Cardiac muscle cell (in vitro differentiated cells and primary cell): ENCODE data around the gene RNLS. TPM values are rescaled to one million over a fixed set of nuclear protein-coding genes. Genes with fewer than 3 reads are reported as not detected.
A peak's percentile ranks its signal among the peaks of the same experiment; 100 is the strongest.

Source experiments
- DNase-seq, 2 donors: peaks; one replicate each; pipeline versions ENCODE4 v3.0.0 to v3.0.0-alpha.2; 2010 to 2017; ENCODE audit warnings: low read depth in 1 of 2, low spot score in 1 of 2
- H3K27ac ChIP-seq: fragments of 200-600 bp; sonication (generic); 2 replicates; pipeline ENCODE4 v1.5.1; 2016
- H3K27me3 ChIP-seq: fragments of 200-600 bp; sonication (generic); 2 replicates; pipeline ENCODE4 v1.6.0; 2016; ENCODE audit warnings: control low read depth
- H3K36me3 ChIP-seq: fragments of 200-600 bp; sonication (generic); 2 replicates; pipeline ENCODE4 v1.5.1; 2016; ENCODE audit warnings: control low read depth
- H3K4me1 ChIP-seq: fragments of 200-600 bp; sonication (generic); 2 replicates; pipeline ENCODE4 v1.8.1; 2017; ENCODE audit warnings: low read depth, mild to moderate bottlenecking, mixed run types
- H3K4me3 ChIP-seq: fragments of 200-600 bp; sonication (generic); 2 replicates; pipeline ENCODE4 v1.5.1; 2016; ENCODE audit warnings: mild to moderate bottlenecking
- H3K9me3 ChIP-seq: fragments of 200-600 bp; sonication (generic); 2 replicates; pipeline ENCODE4 v1.5.1; 2017; ENCODE audit warnings: low read depth, mild to moderate bottlenecking, control low read depth
- polyA plus RNA-seq: library from polyadenylated mRNA; unstranded; fragments of >200 nt; fragmentation: Nextera tagmentation; extraction: Ambion mirVana; gene quantifications from 2 replicates; pipeline ENCODE4 v1.2.1, GENCODE V29; 2016
- total RNA-seq: library from RNA; depleted of rRNA; stranded (reverse); fragments of >200 nt; gene quantifications from 2 replicates; pipeline ENCODE4 v1.2.3, GENCODE V29; 2016
- TF ChIP-seq, protein P1 (sequence below): IDR thresholded peaks from 2 replicates; pipeline ENCODE4 v1.5.1; 2012; ENCODE audit warnings: low read depth, mild to moderate bottlenecking, low read length

RNLS gene
- total and polyA plus RNA-seq, 2 experiments from 2014 or later, result 6.9 to 13.9 TPM

DNA sequence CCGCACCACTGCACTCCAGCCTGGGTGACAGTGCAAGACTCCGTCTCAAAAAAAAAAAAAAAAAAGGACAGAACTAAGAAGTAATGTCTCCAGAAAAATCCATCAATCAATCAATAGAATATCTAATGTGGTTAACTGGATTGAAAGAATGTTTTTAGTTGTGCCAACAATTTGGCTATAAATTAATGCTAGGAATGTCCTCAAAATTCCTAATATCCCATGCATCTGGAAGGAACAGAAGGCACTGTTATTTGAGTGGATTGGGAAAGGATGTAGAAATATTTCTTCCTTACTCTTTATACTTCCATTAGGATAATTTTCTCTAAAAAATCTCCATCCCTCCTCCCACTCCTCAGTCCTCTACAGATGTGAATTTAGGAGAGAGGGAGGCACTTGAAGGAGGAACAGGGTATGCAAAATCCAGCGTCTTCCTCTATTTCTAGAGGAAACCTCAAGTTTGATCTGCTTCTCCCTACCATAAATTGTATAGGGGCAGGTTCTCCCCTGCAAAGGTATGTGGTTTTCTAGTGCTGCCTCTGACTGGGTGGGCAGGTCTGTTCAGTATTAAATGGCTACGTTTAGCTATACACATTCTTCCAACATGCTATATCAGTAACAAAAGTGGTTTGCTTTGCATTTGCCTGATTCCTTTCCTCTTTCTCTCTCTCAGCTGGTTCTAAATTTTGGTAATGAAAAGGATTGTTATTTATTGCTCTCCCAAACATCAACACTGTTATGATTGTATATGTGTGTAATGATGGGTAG, 54.1 kb downstream of the RNLS start:
- no peak for DNase-seq
- Histone ChIP-seq H3K36me3 (no peaks in the 10 kb centered on the region), H3K4me1 (no peaks in the 10 kb centered on the region), H3K4me3 (no peak overlapping the region), H3K9me3 (no peaks in the 10 kb centered on the region), H3K27ac (no peak overlapping the region), H3K27me3 (no peaks in the 10 kb centered on the region)
- TF ChIP-seq, protein P1, sequence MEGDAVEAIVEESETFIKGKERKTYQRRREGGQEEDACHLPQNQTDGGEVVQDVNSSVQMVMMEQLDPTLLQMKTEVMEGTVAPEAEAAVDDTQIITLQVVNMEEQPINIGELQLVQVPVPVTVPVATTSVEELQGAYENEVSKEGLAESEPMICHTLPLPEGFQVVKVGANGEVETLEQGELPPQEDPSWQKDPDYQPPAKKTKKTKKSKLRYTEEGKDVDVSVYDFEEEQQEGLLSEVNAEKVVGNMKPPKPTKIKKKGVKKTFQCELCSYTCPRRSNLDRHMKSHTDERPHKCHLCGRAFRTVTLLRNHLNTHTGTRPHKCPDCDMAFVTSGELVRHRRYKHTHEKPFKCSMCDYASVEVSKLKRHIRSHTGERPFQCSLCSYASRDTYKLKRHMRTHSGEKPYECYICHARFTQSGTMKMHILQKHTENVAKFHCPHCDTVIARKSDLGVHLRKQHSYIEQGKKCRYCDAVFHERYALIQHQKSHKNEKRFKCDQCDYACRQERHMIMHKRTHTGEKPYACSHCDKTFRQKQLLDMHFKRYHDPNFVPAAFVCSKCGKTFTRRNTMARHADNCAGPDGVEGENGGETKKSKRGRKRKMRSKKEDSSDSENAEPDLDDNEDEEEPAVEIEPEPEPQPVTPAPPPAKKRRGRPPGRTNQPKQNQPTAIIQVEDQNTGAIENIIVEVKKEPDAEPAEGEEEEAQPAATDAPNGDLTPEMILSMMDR, result no peak

DNA sequence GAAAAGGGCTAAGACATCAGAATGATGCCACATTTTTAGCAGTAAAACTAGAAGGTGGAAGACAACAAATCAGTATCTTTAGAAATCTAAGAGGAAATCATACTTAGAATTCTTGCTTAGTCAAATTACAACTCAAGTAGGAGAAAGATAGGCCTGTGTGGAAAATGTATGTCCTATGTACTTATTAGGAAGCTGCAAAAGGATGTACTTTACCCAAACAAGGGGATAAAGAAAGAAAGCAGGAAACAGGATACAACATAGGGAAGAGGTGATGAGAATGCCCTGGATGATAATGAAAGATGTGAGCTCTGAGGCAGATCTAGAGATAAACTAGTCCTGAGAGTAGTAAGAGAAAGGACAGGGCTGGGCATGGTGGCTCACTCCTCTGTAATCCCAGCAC, 54.9 kb downstream of the RNLS start:
- Histone ChIP-seq H3K4me1 (no peaks in the 10 kb centered on the region), H3K36me3 (no peaks in the 10 kb centered on the region), H3K9me3 (no peaks in the 10 kb centered on the region), H3K4me3 (no peak overlapping the region), H3K27ac (no peak overlapping the region), H3K27me3 (no peaks in the 10 kb centered on the region)
- peak in 1 of 2 donors; percentile 41 for DNase-seq
- TF ChIP-seq, protein P1, result no peak

DNA sequence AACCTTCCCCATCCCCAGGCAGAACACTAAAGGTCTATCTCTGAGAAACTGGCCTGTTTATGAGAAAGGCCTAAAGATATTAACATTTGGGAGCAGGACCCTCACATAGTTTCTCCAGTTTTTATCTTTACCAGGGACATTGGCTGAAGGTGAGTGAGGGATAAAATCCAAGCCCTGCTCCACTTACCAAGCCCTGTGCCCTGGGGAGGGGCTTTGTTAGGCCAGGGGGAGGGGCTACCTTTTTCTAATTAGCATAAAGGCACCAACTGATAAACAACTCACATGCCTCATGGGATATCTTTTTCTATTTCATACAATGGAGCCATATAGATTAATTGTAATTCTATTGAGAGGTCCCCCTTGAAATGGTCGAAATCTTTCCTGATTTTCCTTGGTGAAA, 55.9 kb downstream of the RNLS start:
- Histone ChIP-seq H3K9me3 (no peaks in the 10 kb centered on the region), H3K27ac (no peak overlapping the region), H3K4me3 (no peak overlapping the region), H3K36me3 (no peaks in the 10 kb centered on the region), H3K4me1 (no peaks in the 10 kb centered on the region), H3K27me3 (no peaks in the 10 kb centered on the region)
- DNase-seq, result no peak
- TF ChIP-seq, protein P1, result no peak

DNA sequence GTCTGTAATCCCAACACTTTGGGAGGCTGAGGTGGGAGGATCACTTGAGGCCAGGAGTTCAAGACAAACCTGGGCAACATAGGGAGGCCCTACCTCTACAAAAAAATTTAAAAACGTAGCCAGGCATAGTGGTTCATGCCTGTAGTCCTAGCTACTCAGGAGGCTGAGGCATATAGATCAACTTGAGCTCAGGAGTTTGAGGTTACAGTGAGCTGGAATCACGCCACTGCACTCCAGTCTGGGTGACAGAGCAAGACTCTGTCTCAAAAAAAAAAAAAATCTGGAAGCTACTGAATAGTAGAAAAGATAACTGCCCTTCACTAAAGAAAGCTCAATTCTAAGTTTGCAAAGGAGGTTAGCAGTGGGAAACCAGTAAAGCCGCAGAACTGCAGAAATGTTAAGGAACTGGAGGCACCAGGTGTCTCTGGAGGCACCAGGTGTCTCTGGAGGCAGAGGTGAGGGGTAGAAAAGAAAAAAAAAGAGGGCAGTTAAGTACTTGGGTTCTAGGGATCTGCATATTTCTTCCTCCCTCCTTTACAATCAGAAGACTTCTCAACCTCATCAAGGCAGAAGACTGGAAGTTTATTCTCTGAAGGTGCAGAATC, 56.5 kb downstream of the RNLS start:
- H3K4me1 ChIP-seq, result no peaks in the 10 kb centered on the region
- no peaks in the 10 kb centered on the region for H3K9me3 ChIP-seq
- no peak for DNase-seq
- no peaks in the 10 kb centered on the region for H3K27me3 ChIP-seq
- H3K27ac ChIP-seq, result no peak overlapping the region
- TF ChIP-seq, protein P1, result no peak
- H3K4me3 ChIP-seq, result no peak overlapping the region
- no peaks in the 10 kb centered on the region for H3K36me3 ChIP-seq

DNA sequence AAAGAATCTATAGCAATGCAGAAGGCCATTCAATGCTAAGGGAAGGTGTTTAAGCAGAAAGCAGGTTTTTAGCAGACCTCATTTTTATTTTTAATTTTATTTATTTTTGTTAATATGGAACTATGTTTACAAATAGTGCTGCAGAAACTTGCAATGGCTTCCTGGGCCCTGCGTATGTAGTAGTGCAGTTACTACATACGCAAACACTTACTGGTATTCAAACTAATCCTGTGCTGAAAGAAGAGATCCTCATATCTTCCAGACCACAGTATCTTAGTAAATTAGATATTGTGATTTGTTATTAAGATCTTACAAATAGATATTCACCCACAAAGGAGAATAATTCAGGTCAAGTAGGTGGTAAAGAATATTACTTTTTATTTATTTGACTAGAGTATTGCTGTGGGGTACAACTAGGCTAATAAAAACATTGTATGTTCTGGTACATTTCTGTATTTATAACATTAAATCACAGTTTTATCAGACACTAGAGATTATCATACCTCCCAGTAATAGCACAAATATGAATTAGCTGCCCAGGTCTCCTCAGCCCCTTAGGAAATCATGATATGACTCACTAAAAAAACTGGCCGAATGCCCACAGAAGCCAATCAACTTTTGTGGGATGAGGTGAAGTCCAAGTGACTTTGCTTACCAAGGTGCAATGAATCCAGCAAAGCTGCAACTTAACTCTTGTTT, 57.6 kb downstream of the RNLS start:
- Histone ChIP-seq H3K27ac (no peak overlapping the region), H3K4me1 (no peaks in the 10 kb centered on the region), H3K36me3 (no peaks in the 10 kb centered on the region), H3K27me3 (no peaks in the 10 kb centered on the region), H3K4me3 (no peak overlapping the region), H3K9me3 (no peaks in the 10 kb centered on the region)
- TF ChIP-seq, protein P1, result no peak
- DNase-seq, result peak in 1 of 2 donors; percentile 76
